GM23248 (cell line): Measurements from ENCODE around the gene CRACDL.

Experiments
- EZH2 ChIP-seq: fragments of 200-600 bp; sonication (generic); IDR thresholded peaks from 2 replicates; pipeline ENCODE4 v1.6.1; 2018; ENCODE audit warnings: antibody characterized with exemption, mild to moderate bottlenecking; ENCODE audit not compliant: insufficient read depth, poor library complexity, severe bottlenecking
- EZH2phosphoT487 ChIP-seq: fragments of 200-600 bp; sonication (generic); IDR thresholded peaks from 2 replicates; pipeline ENCODE4 v1.6.1; 2018; ENCODE audit warnings: antibody characterized with exemption, moderate library complexity, mild to moderate bottlenecking, low read depth; ENCODE audit not compliant: insufficient read depth

- TF ChIP-seq EZH2: no peak
- no peak for TF ChIP-seq EZH2phosphoT487
These were observed 9.4 kb downstream of the CRACDL start for GRCh38 chr2:98926601-98927000.
